GM13977 (cell line): ENCODE data around the gene SLC25A45.

Experiments
- DNase-seq: peaks from one replicate; pipeline ENCODE4 v3.0.0; 2012; ENCODE audit warnings: low spot score
- CTCF ChIP-seq: IDR thresholded peaks from 2 replicates; pipeline ENCODE4 v1.5.1; 2012; ENCODE audit warnings: mild to moderate bottlenecking, control low read depth; ENCODE audit not compliant: insufficient read depth; ENCODE audit errors: extremely low read depth, missing control alignments
- in situ Hi-C: fragments of 300-500 bp; cut with MboI; formaldehyde crosslinking; loops from one replicate; pipeline ENCODE4 v1.12.0; 2022; ENCODE audit warnings: low sequenced_read_pairs, low pct_unique_long_range_greater_than_20kb, mixed read lengths, inconsistent platforms; ENCODE audit not compliant: unreplicated experiment

The SLC25A45 gene

GRCh38 chr11:65384301-65384889, 1.9 kb upstream of the SLC25A45 start:
- TF ChIP-seq CTCF = no peak
- in situ Hi-C loops = no loop called here
- no peak for DNase-seq

GRCh38 chr11:65383778-65384177, 1.3 kb upstream of the SLC25A45 start:
- no peak for TF ChIP-seq CTCF
- no peak for DNase-seq
- in situ Hi-C loops = no loop called here

GRCh38 chr11:65382804-65383368, 440 bp upstream of the SLC25A45 start:
- in situ Hi-C loops = no loop called here
- TF ChIP-seq CTCF = no peak
- DNase-seq = no peak

- in situ Hi-C loops = no loop called here
- TF ChIP-seq CTCF = no peak
- no peak for DNase-seq
These were observed 772 bp downstream of the SLC25A45 start for GRCh38 chr11:65381716-65382032.

- in situ Hi-C loops = no loop called here
- TF ChIP-seq CTCF = no peak
- no peak for DNase-seq
These were observed 1.9 kb downstream of the SLC25A45 start for GRCh38 chr11:65380460-65381119.

- in situ Hi-C loops = no loop called here
- no peak for DNase-seq
- no peak for TF ChIP-seq CTCF
These were observed 2.6 kb downstream of the SLC25A45 start for GRCh38 chr11:65379698-65380459.
